Measurements from ENCODE around the gene GJA3.

GJA3 gene

GRCh38 chr13:20160306-20161274 is at the start of gene GJA3:
GJA3 (minus strand) TSS chr13:20161052; CDS start chr13:20143288, 17,764 bp downstream.
- no peak for DNase-seq (ENCODE audit: low spot score)

DNA sequence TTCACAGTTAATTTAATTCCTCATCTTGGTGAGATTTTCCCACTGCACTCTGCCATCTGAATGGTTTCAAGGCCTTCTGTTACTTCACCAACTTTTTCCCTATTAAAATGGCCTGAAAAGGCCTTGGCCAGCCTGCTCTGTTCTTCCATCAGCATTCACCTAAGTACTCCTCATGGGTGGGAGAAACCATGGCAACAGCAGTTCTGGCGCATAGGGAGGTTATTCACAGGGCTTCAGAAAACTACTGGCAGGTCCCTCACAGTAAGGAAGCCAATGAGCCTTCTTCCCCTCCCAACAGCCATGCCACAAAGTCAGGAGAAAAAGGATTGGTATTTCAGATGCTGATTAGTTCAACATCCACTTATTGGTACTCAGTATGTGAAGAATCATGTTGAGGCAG is 49.1 kb upstream of the GJA3 start:
- peak; percentile 48 for DNase-seq (ENCODE audit: low spot score)

DNA sequence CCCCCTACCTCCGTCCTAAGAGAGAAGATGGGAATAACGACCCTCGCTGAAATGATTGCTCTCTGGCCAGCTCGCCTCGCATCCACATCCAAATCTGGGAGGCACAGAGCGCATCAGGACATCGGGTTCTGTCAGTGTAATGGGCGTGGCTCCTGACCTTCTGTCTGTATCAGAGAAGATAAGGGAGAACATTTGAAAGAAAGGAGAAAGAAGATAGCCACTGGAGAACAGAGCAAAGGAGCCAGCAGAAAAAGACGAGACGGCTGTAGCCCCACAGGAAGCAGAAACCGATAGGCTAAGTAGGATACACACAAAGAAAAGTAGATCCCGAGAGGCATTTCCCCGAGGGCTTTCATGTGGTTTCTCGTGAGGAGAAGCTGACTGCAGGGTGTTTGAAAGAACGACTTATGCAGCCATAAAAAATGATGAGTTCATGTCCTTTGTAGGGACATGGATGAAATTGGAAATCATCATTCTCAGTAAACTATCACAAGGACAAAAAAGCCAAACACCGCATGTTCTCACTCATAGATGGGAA is 45.9 kb upstream of the GJA3 start:
- DNase-seq (ENCODE audit: low spot score), result no peak

GRCh38 chr13:20206065-20206697 is 45.3 kb upstream of the GJA3 start:
- no peak for DNase-seq (ENCODE audit: low spot score)

DNA sequence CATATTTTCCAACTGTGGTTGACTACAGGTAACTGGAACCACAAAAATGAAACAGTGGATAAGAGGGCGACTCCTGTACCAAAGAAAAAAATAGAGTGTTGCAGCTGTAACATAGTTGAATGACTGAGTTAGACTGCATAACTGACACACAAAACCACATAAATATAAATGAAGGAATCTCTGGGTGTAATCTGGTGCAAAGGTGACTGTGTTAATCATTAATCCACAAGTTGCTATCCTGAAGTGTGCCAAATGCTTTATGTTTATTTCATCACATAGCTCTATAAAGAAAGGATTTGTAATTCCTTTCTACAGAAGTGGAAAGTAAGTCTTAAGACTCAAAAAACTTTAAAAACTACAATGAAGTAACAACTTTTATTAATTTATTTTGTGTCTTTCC is 37.9 kb upstream of the GJA3 start:
- no peak for DNase-seq (ENCODE audit: low spot score)

DNA sequence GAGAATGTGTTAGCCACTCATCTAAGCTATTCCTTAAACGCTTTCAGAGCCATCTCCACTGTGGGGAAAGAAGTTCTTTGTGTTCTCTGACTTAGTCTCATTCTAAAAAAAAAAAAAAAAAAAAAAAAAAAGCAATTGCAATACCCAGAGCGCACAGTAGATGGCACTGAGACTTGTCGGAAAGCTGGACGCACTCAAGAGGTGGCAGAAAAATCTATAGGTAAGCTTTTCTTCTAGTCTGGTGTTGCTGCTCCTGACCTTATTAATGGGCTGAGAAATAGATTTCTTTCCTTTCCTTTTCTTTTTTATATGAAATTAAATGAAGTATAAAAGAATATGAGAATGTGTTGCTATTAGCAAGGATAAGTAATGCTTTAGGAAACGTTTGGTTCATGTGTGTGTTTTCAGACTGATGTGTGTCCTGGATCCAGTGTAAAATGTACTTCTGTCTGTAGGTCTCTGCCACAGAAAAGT is 36.5 kb upstream of the GJA3 start:
- DNase-seq (ENCODE audit: low spot score), result peak; percentile 69

DNA sequence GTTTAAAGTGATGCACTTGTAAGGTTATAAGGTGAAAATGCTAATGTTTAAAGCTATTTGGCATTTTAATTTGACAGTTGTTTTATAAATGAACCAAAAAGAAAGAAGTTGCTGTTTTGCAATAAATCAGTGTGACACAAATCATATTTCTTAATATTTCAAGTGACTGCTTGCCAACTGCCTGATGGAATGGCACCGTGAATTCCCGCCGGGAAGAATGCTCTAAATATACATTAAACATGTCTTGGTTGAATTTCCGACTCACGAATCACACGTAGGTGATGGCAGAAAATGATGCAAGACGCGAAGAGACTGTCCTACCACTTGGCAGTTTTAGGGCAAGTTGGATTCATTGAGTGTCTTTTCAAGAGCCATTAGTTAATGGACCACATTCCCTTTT is 34.9 kb upstream of the GJA3 start:
- DNase-seq (ENCODE audit: low spot score), result no peak

- DNase-seq (ENCODE audit: low spot score), result no peak
Observed at GRCh38 chr13:20193907-20194631, 33.2 kb upstream of the GJA3 start.

- DNase-seq (ENCODE audit: low spot score), result no peak
Observed at GRCh38 chr13:20193162-20193906, 32.5 kb upstream of the GJA3 start.

GRCh38 chr13:20192836-20193161 is 31.9 kb upstream of the GJA3 start, which contains the start of gene GJB2:
GJB2 (minus strand) TSS chr13:20192938; CDS start chr13:20189581, 3,357 bp downstream.
- no peak for DNase-seq (ENCODE audit: low spot score)

GRCh38 chr13:20192158-20192835 is 31.4 kb upstream of the GJA3 start:
- DNase-seq (ENCODE audit: low spot score), result no peak

GRCh38 chr13:20191311-20192157 is 30.7 kb upstream of the GJA3 start:
- no peak for DNase-seq (ENCODE audit: low spot score)

- DNase-seq (ENCODE audit: low spot score), result no peak
Observed at GRCh38 chr13:20190481-20191310, 29.8 kb upstream of the GJA3 start.

DNA sequence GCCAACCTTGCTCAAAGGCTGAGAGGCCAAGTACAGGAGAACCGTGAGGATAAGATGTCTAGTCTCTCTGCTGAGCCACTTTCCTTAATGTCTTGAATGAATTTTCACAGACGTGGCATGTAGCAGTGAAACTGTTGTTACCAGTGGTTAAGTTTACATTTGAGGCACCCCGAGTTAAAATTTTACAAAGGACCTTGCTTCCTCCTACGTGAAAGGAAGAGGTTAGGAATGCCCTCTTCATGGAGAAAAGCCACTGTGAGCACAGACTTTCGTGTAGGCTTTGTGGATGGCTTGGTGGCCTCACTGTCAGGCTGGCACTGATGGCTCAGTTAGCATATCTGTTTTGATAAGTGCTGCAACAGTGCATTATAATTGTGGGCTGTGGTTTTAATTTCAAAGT is 29.2 kb upstream of the GJA3 start:
- no peak for DNase-seq (ENCODE audit: low spot score)

DNA sequence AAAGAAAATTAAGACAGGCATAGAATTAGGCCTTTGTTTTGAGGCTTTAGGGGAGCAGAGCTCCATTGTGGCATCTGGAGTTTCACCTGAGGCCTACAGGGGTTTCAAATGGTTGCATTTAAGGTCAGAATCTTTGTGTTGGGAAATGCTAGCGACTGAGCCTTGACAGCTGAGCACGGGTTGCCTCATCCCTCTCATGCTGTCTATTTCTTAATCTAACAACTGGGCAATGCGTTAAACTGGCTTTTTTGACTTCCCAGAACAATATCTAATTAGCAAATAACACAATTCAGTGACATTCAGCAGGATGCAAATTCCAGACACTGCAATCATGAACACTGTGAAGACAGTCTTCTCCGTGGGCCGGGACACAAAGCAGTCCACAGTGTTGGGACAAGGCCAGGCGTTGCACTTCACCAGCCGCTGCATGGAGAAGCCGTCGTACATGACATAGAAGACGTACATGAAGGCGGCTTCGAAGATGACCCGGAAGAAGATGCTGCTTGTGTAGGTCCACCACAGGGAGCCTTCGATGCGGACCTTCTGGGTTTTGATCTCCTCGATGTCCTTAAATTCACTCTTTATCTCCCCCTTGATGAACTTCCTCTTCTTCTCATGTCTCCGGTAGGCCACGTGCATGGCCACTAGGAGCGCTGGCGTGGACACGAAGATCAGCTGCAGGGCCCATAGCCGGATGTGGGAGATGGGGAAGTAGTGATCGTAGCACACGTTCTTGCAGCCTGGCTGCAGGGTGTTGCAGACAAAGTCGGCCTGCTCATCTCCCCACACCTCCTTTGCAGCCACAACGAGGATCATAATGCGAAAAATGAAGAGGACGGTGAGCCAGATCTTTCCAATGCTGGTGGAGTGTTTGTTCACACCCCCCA is 28.1 kb upstream of the GJA3 start:
- no peak for DNase-seq (ENCODE audit: low spot score)

DNA sequence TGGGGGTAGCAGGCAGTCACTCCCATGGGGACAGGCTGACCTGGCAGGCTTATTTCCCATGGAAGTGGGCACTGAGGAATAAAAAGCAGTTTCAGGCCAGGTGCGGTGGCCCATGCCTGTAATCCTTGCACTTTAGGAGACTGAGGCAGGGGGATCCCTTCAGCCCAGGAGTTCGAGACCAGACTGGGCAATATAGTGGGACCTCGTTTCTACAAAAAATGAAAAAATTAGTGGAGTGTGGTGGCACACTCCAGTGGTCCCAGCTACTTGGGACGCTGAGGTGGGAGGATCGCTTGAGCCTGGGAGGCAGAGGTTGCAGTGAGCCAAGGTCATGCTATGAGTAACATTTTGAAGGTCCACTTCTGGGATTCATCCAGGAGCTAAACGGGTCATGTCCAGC is 25.9 kb upstream of the GJA3 start:
- DNase-seq (ENCODE audit: low spot score), result no peak

DNA sequence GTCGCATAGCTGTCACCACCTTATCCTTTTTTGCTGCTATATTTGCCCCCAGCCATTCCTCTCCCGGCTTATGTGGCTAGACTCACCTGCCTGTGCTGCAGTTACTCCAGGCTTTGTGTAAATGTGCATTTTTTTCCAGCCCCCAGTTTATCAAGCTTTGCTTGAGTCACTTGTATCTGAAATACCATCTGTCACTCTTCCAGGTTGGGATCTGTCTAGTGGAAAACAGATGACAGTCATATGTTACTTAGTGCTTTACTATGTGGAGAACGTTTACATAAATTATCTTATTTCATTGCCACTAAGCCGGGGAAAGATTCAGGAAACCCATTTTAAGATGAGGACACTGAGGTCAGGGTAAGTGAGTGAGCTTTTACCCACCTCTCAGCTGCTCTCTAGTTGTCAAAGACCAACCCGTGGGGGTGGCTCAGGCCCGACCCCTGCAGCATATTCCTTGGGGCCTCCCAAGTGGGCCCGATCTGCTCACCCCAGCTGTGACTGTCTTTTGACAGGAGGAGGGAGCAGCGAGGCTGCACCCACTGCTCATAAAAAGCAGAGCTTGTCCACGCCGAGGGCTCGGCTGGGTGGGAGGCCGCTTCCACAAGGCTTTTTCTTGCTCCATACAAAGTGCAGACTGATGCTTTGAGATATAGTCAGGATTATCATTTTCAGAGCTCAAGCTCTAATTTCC is 24.7 kb upstream of the GJA3 start:
- DNase-seq (ENCODE audit: low spot score), result no peak

All from globus pallidus (tissue), 1 donor.